Suprapubic skin (tissue), 4 donors: ENCODE results near the gene LSM3.

ENCODE experiments used
- EP300 ChIP-seq: sonication (generic); formaldehyde crosslinking; IDR thresholded peaks from one replicate; pipeline ENCODE4 v1.6.1; 2017; ENCODE audit warnings: antibody characterized with exemption
- POLR2A ChIP-seq, 2 donors: fragments of 450-650 bp; IDR thresholded peaks; one replicate each; pipeline ENCODE4 v1.6.1; 2017; ENCODE audit warnings: antibody characterized with exemption in 2 of 2, mild to moderate bottlenecking in 2 of 2, moderate library complexity in 2 of 2
- POLR2AphosphoS5 ChIP-seq, 3 donors: sonication (generic); formaldehyde crosslinking; IDR thresholded peaks; one replicate each; pipeline ENCODE4 v1.6.1; 2017; ENCODE audit warnings: antibody characterized with exemption in 3 of 3
- TF ChIP-seq, protein P1 (sequence below), 2 donors: fragments of 200-600 bp in 1 of 2; fragments of 450-650 bp in 1 of 2; sonication (generic) in 1 of 2; IDR thresholded peaks; one replicate each; pipeline ENCODE4 v1.5.1; 2016 to 2019; ENCODE audit warnings: antibody characterized with exemption in 2 of 2, mild to moderate bottlenecking in 1 of 2, moderate library complexity in 1 of 2

DNA sequence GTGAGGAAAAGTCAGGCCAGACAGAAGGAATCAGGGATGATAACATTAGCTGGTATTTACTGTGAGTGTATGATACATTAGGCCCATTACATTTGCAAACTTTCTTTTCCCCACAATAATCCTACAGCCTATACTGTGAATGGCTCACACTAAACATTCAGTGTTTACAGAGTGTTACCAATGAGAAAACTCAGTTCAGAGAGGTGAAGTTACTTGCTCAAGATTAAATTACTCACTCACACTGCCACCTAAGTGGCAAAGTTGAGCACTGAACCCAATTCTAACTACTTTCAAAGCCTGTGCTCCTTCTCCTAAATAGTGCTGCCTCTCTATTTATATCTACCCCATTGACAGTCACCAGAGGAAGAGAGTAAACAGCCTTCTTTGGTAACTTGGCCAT lies 8.7 kb upstream of the LSM3 start:
- TF ChIP-seq, protein P1, sequence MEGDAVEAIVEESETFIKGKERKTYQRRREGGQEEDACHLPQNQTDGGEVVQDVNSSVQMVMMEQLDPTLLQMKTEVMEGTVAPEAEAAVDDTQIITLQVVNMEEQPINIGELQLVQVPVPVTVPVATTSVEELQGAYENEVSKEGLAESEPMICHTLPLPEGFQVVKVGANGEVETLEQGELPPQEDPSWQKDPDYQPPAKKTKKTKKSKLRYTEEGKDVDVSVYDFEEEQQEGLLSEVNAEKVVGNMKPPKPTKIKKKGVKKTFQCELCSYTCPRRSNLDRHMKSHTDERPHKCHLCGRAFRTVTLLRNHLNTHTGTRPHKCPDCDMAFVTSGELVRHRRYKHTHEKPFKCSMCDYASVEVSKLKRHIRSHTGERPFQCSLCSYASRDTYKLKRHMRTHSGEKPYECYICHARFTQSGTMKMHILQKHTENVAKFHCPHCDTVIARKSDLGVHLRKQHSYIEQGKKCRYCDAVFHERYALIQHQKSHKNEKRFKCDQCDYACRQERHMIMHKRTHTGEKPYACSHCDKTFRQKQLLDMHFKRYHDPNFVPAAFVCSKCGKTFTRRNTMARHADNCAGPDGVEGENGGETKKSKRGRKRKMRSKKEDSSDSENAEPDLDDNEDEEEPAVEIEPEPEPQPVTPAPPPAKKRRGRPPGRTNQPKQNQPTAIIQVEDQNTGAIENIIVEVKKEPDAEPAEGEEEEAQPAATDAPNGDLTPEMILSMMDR (IDR thresholded peaks at IDR 0.05): no peak
- TF ChIP-seq POLR2AphosphoS5 (IDR thresholded peaks at IDR 0.05) (no peak), POLR2A (IDR thresholded peaks at IDR 0.05) (no peak), EP300 (no peak)
